NCI-H2081 treated with DMSO at 0.1 percent for 48 hours (cell line): ENCODE results near the gene HSD17B7.

ENCODE experiments used
- DNase-seq: peaks from one replicate; lab custom pipeline; 2025; lab: John Stamatoyannopoulos, UW

Gene HSD17B7

GRCh38 chr1:162857850-162858249 is 67.3 kb downstream of the HSD17B7 start:
- no peak for DNase-seq

- no peak for DNase-seq
Measured at GRCh38 chr1:162859191-162859590, 68.7 kb downstream of the HSD17B7 start.

GRCh38 chr1:162861101-162861500 is 70.6 kb downstream of the HSD17B7 start, which contains the start of gene CCDC190:
Gene CCDC190, minus strand, starts transcription at chr1:162861175. Its CDS starts 1,529 bp downstream, at chr1:162859646.
- no peak for DNase-seq

GRCh38 chr1:162861625-162862024 is 71.1 kb downstream of the HSD17B7 start:
- DNase-seq, result no peak
